K562 (cell line): Measurements from ENCODE around the gene ADSS2.

Experiments used
- CTCF ChIP-seq, 3 experiments: IDR thresholded peaks in 2 of 3; conservative IDR thresholded peaks in 1 of 3; 2 replicates each; pipeline ENCODE4 v1.5.1; 2011 to 2012; ENCODE audit warnings: low read length in 3 of 3, mild to moderate bottlenecking in 3 of 3, control low read depth in 2 of 3, improper control_type of control experiment in 1 of 3, inconsistent platforms in 1 of 3, low read depth in 1 of 3, mixed read lengths in 1 of 3, moderate library complexity in 1 of 3; ENCODE audit not compliant: insufficient read depth in 2 of 3
- GABPA ChIP-seq: fragments of 200-800 bp; sonication (Bioruptor generic); conservative IDR thresholded peaks from 2 replicates; pipeline ENCODE4 v1.6.1; 2016; ENCODE audit warnings: low read depth, missing genetic modification characterization, missing compliant biosample characterization
- KDM5B ChIP-seq: fragments of 200-600 bp; sonication (generic); IDR thresholded peaks from 2 replicates; pipeline ENCODE4 v1.6.1; 2012; ENCODE audit warnings: low read depth, mild to moderate bottlenecking, moderate library complexity, low read length, control low read depth, inconsistent platforms; ENCODE audit not compliant: insufficient replicate concordance
- MAX ChIP-seq: sonication (generic); formaldehyde crosslinking; IDR thresholded peaks from 2 replicates; pipeline ENCODE4 v1.9.0; 2022; ENCODE audit warnings: mild to moderate bottlenecking, missing genetic modification reagents
- POLR2AphosphoS5 ChIP-seq: IDR thresholded peaks from 2 replicates; pipeline ENCODE4 v1.6.1; 2011; ENCODE audit warnings: mild to moderate bottlenecking, low read depth, low read length, moderate library complexity; ENCODE audit not compliant: control insufficient read depth, insufficient read depth
- SMAD1 ChIP-seq: fragments of 150-350 bp; IDR thresholded peaks from 2 replicates; pipeline ENCODE4 v1.6.1; 2014; ENCODE audit warnings: low read length, low read depth; ENCODE audit not compliant: partially characterized antibody
- SMC3 ChIP-seq: conservative IDR thresholded peaks from 2 replicates; pipeline ENCODE4 v1.6.1; 2011; ENCODE audit warnings: low read depth, low read length, improper control_type of control experiment; ENCODE audit not compliant: insufficient read depth
- TAF1 ChIP-seq: IDR thresholded peaks from 2 replicates; pipeline ENCODE4 v1.6.1; 2011; ENCODE audit warnings: mild to moderate bottlenecking, low read length, moderate library complexity; ENCODE audit not compliant: insufficient read depth, control insufficient read depth, severe bottlenecking; ENCODE audit errors: extremely low read depth
- TEAD2 ChIP-seq: fragments of 450-650 bp; IDR thresholded peaks from 2 replicates; pipeline ENCODE4 v1.6.1; 2016; ENCODE audit warnings: missing genetic modification characterization, control low read depth, missing compliant biosample characterization
- YY1 ChIP-seq, 3 experiments: IDR thresholded peaks; 2 replicates each; pipeline ENCODE4 v1.6.1; 2011; ENCODE audit warnings: low read length in 2 of 3, mild to moderate bottlenecking in 2 of 3, moderate library complexity in 2 of 3, borderline replicate concordance in 1 of 3, control low read depth in 1 of 3, low read depth in 1 of 3; ENCODE audit not compliant: insufficient read depth in 3 of 3, insufficient replicate concordance in 2 of 3, control insufficient read depth in 1 of 3, insufficient read length in 1 of 3; ENCODE audit errors: extremely low read depth in 1 of 3
- ZBTB8A ChIP-seq: fragments of 450-650 bp; IDR thresholded peaks from 2 replicates; pipeline ENCODE4 v1.6.1; 2018; ENCODE audit warnings: mild to moderate bottlenecking, moderate library complexity; ENCODE audit not compliant: partially characterized antibody
- ZNF318 ChIP-seq, 2 experiments: fragments of 450-650 bp; IDR thresholded peaks; 2 replicates each; pipeline ENCODE4 v1.6.1; 2016; ENCODE audit warnings: mild to moderate bottlenecking in 2 of 2, borderline replicate concordance in 1 of 2, low read depth in 1 of 2, moderate library complexity in 1 of 2
- ZNF384 ChIP-seq: IDR thresholded peaks from 2 replicates; pipeline ENCODE4 v1.6.1; 2012; ENCODE audit warnings: low read depth, low read length, improper control_type of control experiment

- TF ChIP-seq TAF1: no peak
- TF ChIP-seq ZBTB8A: no peak
- TF ChIP-seq MAX (CRISPR knock-in tag): no peak
- no peak for TF ChIP-seq SMC3
- TF ChIP-seq ZNF318 (IDR thresholded peaks at IDR 0.05; ENCODE audit: borderline replicate concordance in 1 of 2, low read depth in 1 of 2): no peak
- no peak for TF ChIP-seq ZNF384
- TF ChIP-seq SMAD1: no peak
- no peak for TF ChIP-seq YY1 (IDR thresholded peaks at IDR 0.05; ENCODE audit: borderline replicate concordance in 1 of 3, control insufficient read depth in 1 of 3, extremely low read depth in 1 of 3, insufficient read depth in 3 of 3, insufficient read length in 1 of 3, insufficient replicate concordance in 2 of 3, low read depth in 1 of 3, low read length in 2 of 3)
- TF ChIP-seq CTCF (IDR thresholded peaks at IDR 0.05 in 2 of 3, conservative IDR thresholded peaks at IDR 0.05 in 1 of 3; ENCODE audit: insufficient read depth in 2 of 3, low read depth in 1 of 3, low read length in 3 of 3): no peak
- TF ChIP-seq GABPA (tag): no peak
- TF ChIP-seq POLR2AphosphoS5: no peak
- no peak for TF ChIP-seq KDM5B
- no peak for TF ChIP-seq TEAD2
Measured at GRCh38 chr1:244384066-244384465, 67.6 kb downstream of the ADSS2 start.
